DOHH2 (cell line): ENCODE measurements around the gene SPART.

Experiments
- CTCF ChIP-seq: fragments of 200-600 bp; sonication (generic); IDR thresholded peaks from one replicate; pipeline ENCODE4 v1.5.1; 2014; ENCODE audit warnings: antibody characterized with exemption, mild to moderate bottlenecking, low read depth, low read length; ENCODE audit not compliant: poor library complexity, severe bottlenecking
- EZH2phosphoT487 ChIP-seq: fragments of 200-600 bp; sonication (generic); IDR thresholded peaks from 2 replicates; pipeline ENCODE4 v1.6.1; 2017; ENCODE audit warnings: borderline replicate concordance, mild to moderate bottlenecking, antibody characterized with exemption, low read length, moderate library complexity, mixed read lengths

- TF ChIP-seq CTCF (no peak), EZH2phosphoT487 (no peak)
These were observed 25.0 kb upstream of the SPART start for GRCh38 chr13:36371185-36371584.
